ENCODE data around the gene PDE5A. TPM values are rescaled to one million over a fixed set of nuclear protein-coding genes. Genes with fewer than 3 reads are reported as not detected.

PDE5A gene
- polyA plus RNA-seq, 1 of the 3 experiments (the other 2 are of a cell fraction): 6.4 TPM

GRCh38 chr4:119665752-119666151 lies 37.1 kb upstream of the PDE5A start:
- Histone ChIP-seq H3K4me3 (ENCODE audit: low read depth in 2 of 2, low read length in 1 of 2) (no peak overlapping the region), H3K27me3 (ENCODE audit: insufficient read depth) (no peaks in the 10 kb centered on the region), H3K4me1 (ENCODE audit: control insufficient read depth in 1 of 2, insufficient read depth in 2 of 2, low read depth in 1 of 2, low read length in 1 of 2) (peaks cover 4 to 5% of the 10 kb centered on the region in 2 experiments; a peak in 2 of 4 replicates), H2AFZ (ENCODE audit: low read depth) (no peak overlapping the region), H3K9me3 (no peaks in the 10 kb centered on the region), H3K36me3 (replicated peaks in 1 of 2; ENCODE audit: control insufficient read depth in 1 of 2, insufficient read depth in 2 of 2, low read length in 1 of 2) (no peaks in the 10 kb centered on the region), H3K79me2 (ENCODE audit: insufficient read depth) (no peaks in the 10 kb centered on the region), H3K9ac (no peak overlapping the region), H3K27ac (ENCODE audit: low read depth in 2 of 2, low read length in 1 of 2) (no peak overlapping the region), H4K20me1 (ENCODE audit: insufficient read depth) (no peaks in the 10 kb centered on the region), H3K4me2 (no peak overlapping the region), H3F3A (replicated peaks; ENCODE audit: insufficient read depth) (no peaks in the 10 kb centered on the region), H3K9me2 (no peaks in the 10 kb centered on the region)
- no peak for TF ChIP-seq NRF1 (IDR thresholded peaks at IDR 0.05; ENCODE audit: low read depth, low read length)
- TF ChIP-seq JUND (IDR thresholded peaks at IDR 0.05): no peak
- TF ChIP-seq RXRA (IDR thresholded peaks at IDR 0.05; ENCODE audit: borderline replicate concordance, low read depth): no peak
- no peak for TF ChIP-seq NFIC (IDR thresholded peaks at IDR 0.05; ENCODE audit: borderline replicate concordance)
- no peak for TF ChIP-seq POLR2AphosphoS5 (IDR thresholded peaks at IDR 0.05; ENCODE audit: low read depth, low read length)
- no peak for TF ChIP-seq TEAD4 (IDR thresholded peaks at IDR 0.05; ENCODE audit: borderline replicate concordance, insufficient read depth)
- TF ChIP-seq, protein P1, sequence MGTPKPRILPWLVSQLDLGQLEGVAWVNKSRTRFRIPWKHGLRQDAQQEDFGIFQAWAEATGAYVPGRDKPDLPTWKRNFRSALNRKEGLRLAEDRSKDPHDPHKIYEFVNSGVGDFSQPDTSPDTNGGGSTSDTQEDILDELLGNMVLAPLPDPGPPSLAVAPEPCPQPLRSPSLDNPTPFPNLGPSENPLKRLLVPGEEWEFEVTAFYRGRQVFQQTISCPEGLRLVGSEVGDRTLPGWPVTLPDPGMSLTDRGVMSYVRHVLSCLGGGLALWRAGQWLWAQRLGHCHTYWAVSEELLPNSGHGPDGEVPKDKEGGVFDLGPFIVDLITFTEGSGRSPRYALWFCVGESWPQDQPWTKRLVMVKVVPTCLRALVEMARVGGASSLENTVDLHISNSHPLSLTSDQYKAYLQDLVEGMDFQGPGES (IDR thresholded peaks at IDR 0.05; ENCODE audit: low read depth, low read length): no peak
- no peak for TF ChIP-seq RAD21 (IDR thresholded peaks at IDR 0.05; ENCODE audit: low read length)
- no peak for TF ChIP-seq RCOR1 (IDR thresholded peaks at IDR 0.05; ENCODE audit: low read length)
- TF ChIP-seq, protein P2, sequence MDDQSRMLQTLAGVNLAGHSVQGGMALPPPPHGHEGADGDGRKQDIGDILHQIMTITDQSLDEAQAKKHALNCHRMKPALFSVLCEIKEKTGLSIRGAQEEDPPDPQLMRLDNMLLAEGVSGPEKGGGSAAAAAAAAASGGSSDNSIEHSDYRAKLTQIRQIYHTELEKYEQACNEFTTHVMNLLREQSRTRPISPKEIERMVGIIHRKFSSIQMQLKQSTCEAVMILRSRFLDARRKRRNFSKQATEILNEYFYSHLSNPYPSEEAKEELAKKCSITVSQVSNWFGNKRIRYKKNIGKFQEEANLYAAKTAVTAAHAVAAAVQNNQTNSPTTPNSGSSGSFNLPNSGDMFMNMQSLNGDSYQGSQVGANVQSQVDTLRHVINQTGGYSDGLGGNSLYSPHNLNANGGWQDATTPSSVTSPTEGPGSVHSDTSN (IDR thresholded peaks at IDR 0.05): no peak
- no peak for TF ChIP-seq SIN3A (IDR thresholded peaks at IDR 0.05; ENCODE audit: borderline replicate concordance, low read depth, low read length)
- TF ChIP-seq CTCF (IDR thresholded peaks at IDR 0.05): no peak
- no peak for TF ChIP-seq TCF12 (IDR thresholded peaks at IDR 0.05)
- TF ChIP-seq EZH2phosphoT487 (IDR thresholded peaks at IDR 0.05; ENCODE audit: borderline replicate concordance, low read depth): no peak
- TF ChIP-seq TAF1 (IDR thresholded peaks at IDR 0.05; ENCODE audit: borderline replicate concordance, low read depth, low read length): no peak
- TF ChIP-seq FOXM1 (IDR thresholded peaks at IDR 0.05; ENCODE audit: low read depth): no peak
- TF ChIP-seq EP300 (IDR thresholded peaks at IDR 0.05; ENCODE audit: borderline replicate concordance in 1 of 2, low read depth in 1 of 2, low read length in 1 of 2): no peak
- WGBS (ENCODE audit: low lambda C conversion rate): 50% methylated on average over 2 of the region's 2 CpGs
- no peak for DNase-seq
- CTCF ChIA-PET: interaction anchor here (0.7 to 2.2 kb wide), 3 partner anchors 13 to 37 kb away, joined by 3 to 6 read pairs (median 4); partner anchors contain the start of gene PDE5A
- POLR2A ChIA-PET: no interaction called here

Data from SK-N-SH (cell line).